Immature natural killer cell (primary cell): Measurements from ENCODE around the gene TBC1D22A. TPM values are rescaled to one million over a fixed set of nuclear protein-coding genes. Genes with fewer than 3 reads are reported as not detected.

Experiments used
- DNase-seq, 3 donors: peaks; one replicate each; pipeline ENCODE4 v3.0.0; 2022; ENCODE audit warnings: mixed read lengths in 1 of 3
- H3K27ac Mint-ChIP-seq, 6 donors: one replicate each; pipeline ENCODE4 v1.8.0; 2020; ENCODE audit warnings: mixed read lengths in 6 of 6, mild to moderate bottlenecking in 5 of 6, inconsistent platforms in 4 of 6, moderate library complexity in 3 of 6
- H3K27me3 Mint-ChIP-seq, 3 donors: one replicate each; pipeline ENCODE4 v1.8.0; 2020 to 2021; ENCODE audit warnings: low read depth in 3 of 3, mild to moderate bottlenecking in 3 of 3, mixed read lengths in 3 of 3, moderate library complexity in 3 of 3, inconsistent platforms in 1 of 3
- H3K36me3 Mint-ChIP-seq, 3 donors: one replicate each; pipeline ENCODE4 v1.8.0; 2020; ENCODE audit warnings: mixed read lengths in 3 of 3, inconsistent platforms in 2 of 3, mild to moderate bottlenecking in 2 of 3
- H3K4me1 Mint-ChIP-seq, 2 donors: one replicate each; pipeline ENCODE4 v1.8.0; 2020; ENCODE audit warnings: inconsistent platforms in 2 of 2, mild to moderate bottlenecking in 2 of 2, mixed read lengths in 2 of 2, moderate library complexity in 1 of 2
- H3K4me3 Mint-ChIP-seq, 5 donors: one replicate each; pipeline ENCODE4 v1.8.0; 2020; ENCODE audit warnings: mild to moderate bottlenecking in 5 of 5, mixed read lengths in 5 of 5, inconsistent platforms in 3 of 5, moderate library complexity in 3 of 5
- H3K9me3 Mint-ChIP-seq, 6 donors: one replicate each; pipeline ENCODE4 v1.8.0; 2020; ENCODE audit warnings: mild to moderate bottlenecking in 6 of 6, mixed read lengths in 6 of 6, inconsistent platforms in 4 of 6, moderate library complexity in 3 of 6
- polyA plus RNA-seq, 3 donors: library from polyadenylated mRNA; unstranded; fragments of 300-500 nt; fragmentation: Illumina TruSeq; gene quantifications; one replicate each; pipeline ENCODE4 v1.2.3, GENCODE V29; 2021

Gene TBC1D22A
- polyA plus RNA-seq, 3 donors from 2014 or later = 20.6 to 28.0 (median 24.0) TPM

- Mint-ChIP-seq H3K9me3 (peaks cover 0 to 2% (median 0%) of the 10 kb centered on the region in 6 donors), H3K36me3 (peaks cover 3 to 9% (median 4%) of the 10 kb centered on the region in 3 donors), H3K27ac (peak overlapping the region in 3 of 6 donors; percentile 17 to 75 (median 66)), H3K4me3 (peak overlapping the region in 1 of 5 donors; percentile 27), H3K4me1 (peaks cover 50 to 63% of the 10 kb centered on the region in 2 donors), H3K27me3 (peaks cover 0 to 4% (median 0%) of the 10 kb centered on the region in 3 donors)
- DNase-seq = no peak
These were observed 169.4 kb downstream of the TBC1D22A start for GRCh38 chr22:46931881-46932280.

DNA sequence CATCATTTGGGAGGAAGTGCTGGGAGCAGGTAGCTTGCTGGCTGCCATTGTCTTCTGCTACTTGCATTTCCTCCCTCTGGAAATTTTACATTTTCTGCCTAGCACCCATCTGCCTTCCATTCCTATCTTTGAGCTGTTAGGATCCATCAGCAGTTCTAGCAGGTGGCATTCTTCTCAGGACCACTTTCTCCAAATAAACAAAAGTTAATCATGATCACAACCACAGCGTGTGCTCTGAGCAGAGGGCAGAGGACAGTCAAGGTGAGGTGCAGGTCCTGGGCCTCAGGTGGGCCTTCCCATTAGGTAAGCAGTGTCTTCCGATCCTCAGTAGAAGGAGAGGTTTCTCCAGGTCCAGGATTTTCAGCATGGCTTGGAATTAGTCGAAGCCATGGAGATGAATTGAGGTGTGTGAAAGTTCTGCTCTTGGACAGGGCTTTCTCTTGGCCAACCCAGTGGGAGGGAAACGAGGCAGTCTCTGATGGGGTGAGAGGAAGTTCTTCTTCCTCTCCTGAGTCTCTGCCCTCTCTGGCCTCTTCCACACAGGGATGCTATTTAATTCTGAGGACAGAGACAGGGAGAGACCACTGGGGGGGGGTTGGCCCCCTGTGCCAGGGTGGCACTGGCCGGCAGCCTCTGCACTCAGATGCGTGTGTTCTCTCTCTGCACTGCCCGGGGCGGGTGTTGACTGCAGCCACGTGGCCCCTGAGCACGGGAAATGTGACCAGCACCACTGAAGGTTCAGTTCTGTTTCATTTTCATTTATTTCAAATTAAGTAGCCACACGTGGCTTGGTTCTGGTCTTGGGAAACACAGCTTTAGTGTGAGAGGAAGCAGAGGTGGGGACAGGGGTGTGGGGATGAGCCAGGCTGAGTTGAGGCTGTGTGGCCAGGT lies 170.8 kb downstream of the TBC1D22A start:
- H3K4me1 Mint-ChIP-seq = peaks cover 51 to 60% of the 10 kb centered on the region in 2 donors
- peak overlapping the region; percentile 56 to 82 (median 77) for H3K4me3 Mint-ChIP-seq
- peak; percentile 28 to 37 (median 34) for DNase-seq
- H3K36me3 Mint-ChIP-seq = peaks cover 3 to 9% (median 4%) of the 10 kb centered on the region in 3 donors
- peaks cover 0 to 4% (median 0%) of the 10 kb centered on the region in 3 donors for H3K27me3 Mint-ChIP-seq
- peak overlapping the region; percentile 82 to 94 (median 90) for H3K27ac Mint-ChIP-seq
- peaks cover 0 to 2% (median 0%) of the 10 kb centered on the region in 6 donors for H3K9me3 Mint-ChIP-seq

DNA sequence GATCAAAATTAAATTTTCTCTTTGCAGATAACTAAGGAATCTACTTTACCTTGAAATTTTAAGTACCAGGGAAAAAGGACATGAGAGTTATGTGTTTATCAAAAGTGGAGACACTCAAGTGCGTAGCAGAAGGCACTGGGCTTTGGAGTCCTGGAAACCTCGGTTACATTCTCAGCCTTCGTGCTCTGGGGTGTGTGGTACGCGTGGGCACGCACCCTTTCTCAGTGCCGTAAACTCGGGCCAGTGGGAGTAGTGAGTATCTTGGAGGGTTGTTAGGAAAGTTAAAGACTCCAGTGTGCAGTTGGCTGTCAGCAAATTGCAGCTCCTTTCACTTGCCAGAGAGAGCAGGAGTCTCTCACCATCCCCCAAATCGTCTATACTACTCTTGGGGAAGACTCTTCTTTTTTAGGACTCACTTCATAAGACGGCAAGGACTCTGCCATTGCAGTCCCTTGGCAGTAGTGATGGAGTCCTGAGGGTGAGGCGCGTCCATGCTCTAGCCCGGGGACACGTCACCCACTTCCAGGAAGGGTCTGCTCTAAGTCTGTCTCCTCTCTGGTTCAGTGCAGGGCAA lies 171.8 kb downstream of the TBC1D22A start:
- H3K36me3 Mint-ChIP-seq = peaks cover 3 to 10% (median 4%) of the 10 kb centered on the region in 3 donors
- peaks cover 0 to 2% (median 0%) of the 10 kb centered on the region in 3 donors for H3K27me3 Mint-ChIP-seq
- DNase-seq = no peak
- peak overlapping the region in 2 of 5 donors; percentile 37 to 82 for H3K4me3 Mint-ChIP-seq
- H3K9me3 Mint-ChIP-seq = peaks cover 0 to 2% (median 0%) of the 10 kb centered on the region in 6 donors
- peak overlapping the region; percentile 45 to 94 (median 87) for H3K27ac Mint-ChIP-seq
- peaks cover 46 to 52% of the 10 kb centered on the region in 2 donors for H3K4me1 Mint-ChIP-seq

- H3K4me3 Mint-ChIP-seq = peak overlapping the region in 2 of 5 donors; percentile 14 to 49
These were observed 172.5 kb downstream of the TBC1D22A start for GRCh38 chr22:46934746-46935491.

DNA sequence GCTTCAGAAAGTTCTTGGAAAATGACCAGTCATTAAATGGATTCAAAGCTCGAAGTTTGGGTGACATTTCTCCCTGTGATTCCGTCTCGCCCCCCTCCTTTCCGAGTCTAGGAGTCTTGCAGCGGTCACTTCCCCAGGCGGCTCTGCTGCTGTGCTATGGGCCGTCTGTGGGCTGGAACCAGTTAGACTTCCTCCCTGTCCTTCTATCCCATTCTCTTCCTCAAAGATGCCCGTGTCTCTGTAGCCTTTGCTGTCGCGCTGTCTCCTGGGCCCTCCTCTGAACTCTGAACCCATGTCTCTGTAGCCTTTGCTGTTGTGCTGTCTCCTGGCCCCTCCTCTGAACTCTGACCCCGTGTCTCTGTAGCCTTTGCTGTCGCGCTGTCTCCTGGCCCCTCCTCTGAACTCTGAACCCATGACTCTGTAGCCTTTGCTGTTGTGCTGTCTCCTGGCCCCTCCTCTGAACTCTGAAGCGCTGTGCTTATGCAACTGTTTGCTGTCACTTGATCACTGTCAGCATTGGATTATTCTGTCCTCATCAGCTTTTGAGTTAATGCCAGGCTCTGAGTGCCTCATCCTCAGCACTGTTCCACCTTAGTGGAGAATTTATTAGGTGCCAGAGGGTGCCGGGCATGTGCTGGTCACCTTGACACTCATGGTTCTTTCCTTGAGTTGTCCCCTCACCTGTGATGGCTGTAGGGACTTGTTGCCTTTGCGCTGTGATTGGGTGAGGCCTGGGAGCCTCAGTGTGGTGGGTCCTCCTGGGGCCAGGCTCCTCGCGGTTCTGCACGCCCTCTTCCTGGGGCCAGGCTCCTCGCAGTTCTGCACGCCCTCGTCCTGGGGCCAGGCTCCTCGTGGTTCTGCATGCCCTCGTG lies 173.3 kb downstream of the TBC1D22A start:
- no peak for DNase-seq
- Mint-ChIP-seq H3K9me3 (peaks cover 0 to 2% (median 0%) of the 10 kb centered on the region in 6 donors), H3K4me3 (peak overlapping the region in 1 of 5 donors; percentile 5), H3K4me1 (peaks cover 46 to 52% of the 10 kb centered on the region in 2 donors), H3K27me3 (peaks cover 0 to 2% (median 0%) of the 10 kb centered on the region in 3 donors), H3K36me3 (peaks cover 2 to 15% (median 2%) of the 10 kb centered on the region in 3 donors), H3K27ac (peak overlapping the region; percentile 62 to 78 (median 70))

More at GRCh38 chr22:46934746-46935491, 172.5 kb downstream of the TBC1D22A start:
- Mint-ChIP-seq H3K27ac (peak overlapping the region; percentile 72 to 94 (median 85)), H3K27me3 (peaks cover 0 to 2% (median 0%) of the 10 kb centered on the region in 3 donors), H3K4me1 (peaks cover 46 to 52% of the 10 kb centered on the region in 2 donors), H3K36me3 (peaks cover 3 to 15% (median 4%) of the 10 kb centered on the region in 3 donors), H3K9me3 (peaks cover 0 to 2% (median 0%) of the 10 kb centered on the region in 6 donors)
- DNase-seq = no peak

GRCh38 chr22:46936378-46936903 lies 174.0 kb downstream of the TBC1D22A start:
- Mint-ChIP-seq H3K4me3 (no peak overlapping the region), H3K27me3 (peaks cover 0 to 2% (median 0%) of the 10 kb centered on the region in 3 donors), H3K9me3 (peaks cover 0 to 2% (median 0%) of the 10 kb centered on the region in 6 donors), H3K27ac (peak overlapping the region in 4 of 6 donors; percentile 16 to 73 (median 64)), H3K36me3 (peaks cover 0 to 11% (median 0%) of the 10 kb centered on the region in 3 donors), H3K4me1 (peaks cover 45 to 46% of the 10 kb centered on the region in 2 donors)
- DNase-seq = no peak

- H3K36me3 Mint-ChIP-seq = peaks cover 0 to 11% (median 0%) of the 10 kb centered on the region in 3 donors
- no peak overlapping the region for H3K27ac Mint-ChIP-seq
- no peak for DNase-seq
- peaks cover 41 to 42% of the 10 kb centered on the region in 2 donors for H3K4me1 Mint-ChIP-seq
- peaks cover 0 to 2% (median 0%) of the 10 kb centered on the region in 3 donors for H3K27me3 Mint-ChIP-seq
- no peak overlapping the region for H3K4me3 Mint-ChIP-seq
- peaks cover 0 to 2% (median 0%) of the 10 kb centered on the region in 6 donors for H3K9me3 Mint-ChIP-seq
These were observed 174.7 kb downstream of the TBC1D22A start for GRCh38 chr22:46937185-46937584.

DNA sequence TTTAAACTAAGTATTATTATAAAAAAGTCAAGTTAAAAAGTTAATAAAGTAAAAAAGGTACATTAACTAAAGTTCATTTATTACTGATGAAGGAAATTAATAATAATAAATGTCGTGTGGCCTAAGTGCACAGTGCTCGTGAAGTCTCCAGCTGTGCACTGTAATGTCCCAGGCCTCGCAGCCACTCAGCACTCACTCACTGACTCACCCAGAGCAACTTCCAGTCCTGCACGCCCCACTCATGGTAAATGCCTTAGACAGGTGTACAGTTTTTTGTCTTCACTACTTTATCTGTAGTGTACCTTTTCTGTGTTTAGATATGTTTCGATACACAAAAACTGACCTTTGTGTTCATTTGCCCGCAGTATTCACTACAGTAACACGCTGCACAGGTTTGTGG lies 175.5 kb downstream of the TBC1D22A start:
- Mint-ChIP-seq H3K27ac (no peak overlapping the region), H3K36me3 (peaks cover 0 to 11% (median 0%) of the 10 kb centered on the region in 3 donors), H3K27me3 (peaks cover 0 to 4% (median 0%) of the 10 kb centered on the region in 3 donors)

DNA sequence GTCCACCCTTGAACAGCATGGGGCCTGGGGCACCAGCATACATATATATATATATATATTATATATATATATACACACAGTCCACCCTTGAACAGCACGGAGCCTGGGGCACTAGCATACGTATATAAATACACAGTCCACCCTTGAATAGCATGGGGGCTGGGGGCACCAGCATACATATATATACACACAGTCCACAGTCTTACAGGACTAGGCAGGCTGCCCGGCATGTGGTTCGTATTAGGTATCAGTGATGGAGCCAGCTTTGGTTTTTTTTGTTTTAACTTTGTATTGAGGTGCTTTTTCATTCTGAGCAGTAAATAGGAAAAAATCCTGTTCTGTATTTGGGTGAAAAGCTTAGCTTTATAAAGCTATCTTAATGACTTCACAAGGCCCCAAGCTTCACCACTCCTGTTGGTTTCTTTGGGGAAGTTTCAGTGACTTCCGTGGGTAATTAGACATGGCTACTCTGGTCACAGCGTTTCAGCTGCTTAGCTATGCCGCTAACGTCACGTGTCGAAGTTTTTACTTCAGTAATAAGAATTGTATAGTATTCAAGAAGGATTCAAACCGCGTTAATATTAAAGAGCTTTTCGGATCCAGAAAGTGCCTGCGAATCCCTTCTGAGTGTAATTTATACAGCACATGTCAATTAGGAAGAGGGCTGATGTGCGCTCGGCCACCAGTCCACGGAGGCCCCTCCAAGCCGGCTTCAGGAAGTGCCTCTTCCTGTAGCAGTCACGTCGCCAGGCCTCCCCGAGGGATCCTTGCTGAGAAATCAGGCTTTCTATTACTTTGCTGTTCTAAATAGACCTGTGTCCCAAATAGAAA lies 179.7 kb downstream of the TBC1D22A start:
- peaks cover 4 to 12% (median 7%) of the 10 kb centered on the region in 3 donors for H3K36me3 Mint-ChIP-seq
- H3K4me1 Mint-ChIP-seq = peaks cover 18 to 41% of the 10 kb centered on the region in 2 donors
- no peak for DNase-seq
- no peaks in the 10 kb centered on the region for H3K9me3 Mint-ChIP-seq
- peak overlapping the region; percentile 34 to 74 (median 63) for H3K4me3 Mint-ChIP-seq
- H3K27ac Mint-ChIP-seq = peak overlapping the region; percentile 4 to 84 (median 26)
- H3K27me3 Mint-ChIP-seq = peaks cover 0 to 3% (median 0%) of the 10 kb centered on the region in 3 donors

More for the DNA sequence above, 175.5 kb downstream of the TBC1D22A start:
- Mint-ChIP-seq H3K9me3 (peaks cover 0 to 2% (median 0%) of the 10 kb centered on the region in 6 donors), H3K4me3 (no peak overlapping the region), H3K4me1 (peaks cover 42% of the 10 kb centered on the region in 2 donors)
- no peak for DNase-seq

GRCh38 chr22:46942799-46943785 lies 180.6 kb downstream of the TBC1D22A start:
- H3K27me3 Mint-ChIP-seq = peaks cover 0 to 3% (median 0%) of the 10 kb centered on the region in 3 donors
- H3K27ac Mint-ChIP-seq = peak overlapping the region; percentile 4 to 84 (median 20)
- peaks cover 4 to 12% (median 7%) of the 10 kb centered on the region in 3 donors for H3K36me3 Mint-ChIP-seq
- no peaks in the 10 kb centered on the region for H3K9me3 Mint-ChIP-seq
- no peak for DNase-seq
- peak overlapping the region; percentile 34 to 74 (median 63) for H3K4me3 Mint-ChIP-seq
- H3K4me1 Mint-ChIP-seq = peaks cover 22 to 48% of the 10 kb centered on the region in 2 donors
